Measurements from ENCODE around the gene PLD3.
"Not testable (repeated sequence)": the region's sequence is repeated elsewhere in the genome, so short reads cannot be mapped to it uniquely, and the experiment has no call there.

The PLD3 gene

DNA sequence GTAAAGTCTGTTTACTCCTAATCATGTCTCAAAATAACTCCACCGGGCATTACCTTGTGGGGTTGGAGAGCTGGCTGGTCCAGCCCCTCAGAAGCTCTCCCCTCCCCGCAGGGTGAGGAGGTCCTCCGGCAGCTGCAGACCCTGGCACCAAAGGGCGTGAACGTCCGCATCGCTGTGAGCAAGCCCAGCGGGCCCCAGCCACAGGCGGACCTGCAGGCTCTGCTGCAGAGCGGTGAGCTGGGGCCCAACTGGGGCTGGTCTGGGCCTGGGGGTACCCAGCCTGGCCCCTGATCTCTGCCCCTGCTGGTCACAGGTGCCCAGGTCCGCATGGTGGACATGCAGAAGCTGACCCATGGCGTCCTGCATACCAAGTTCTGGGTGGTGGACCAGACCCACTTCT lies 21.3 kb downstream of the PLD3 start:
- Histone ChIP-seq H2BK12ac (ENCODE audit: low read length) (no peak overlapping the region), H3K4me2 (ENCODE audit: low read length) (no peak overlapping the region), H3K4me1 (ENCODE audit: control insufficient read depth in 1 of 2, insufficient read depth in 2 of 2, low read length in 2 of 2) (peaks cover 6 to 14% of the 10 kb centered on the region in 2 experiments), H3K9me3 (ENCODE audit: insufficient read depth, low read depth, low read length) (no peaks in the 10 kb centered on the region), H3K4ac (ENCODE audit: low read depth, low read length) (no peak overlapping the region), H2AFZ (ENCODE audit: insufficient read depth, low read length, poor library complexity) (no peak overlapping the region), H4K8ac (ENCODE audit: low read depth, low read length) (no peak overlapping the region), H2BK5ac (ENCODE audit: low read depth, low read length, poor library complexity) (no peak overlapping the region), H4K12ac (ENCODE audit: low read depth, low read length) (no peak overlapping the region), H3K79me2 (ENCODE audit: control insufficient read depth, insufficient read depth, low read length, poor library complexity) (peaks cover 13% of the 10 kb centered on the region), H2AK5ac (ENCODE audit: low read length) (no peak overlapping the region), H3K14ac (ENCODE audit: low read length) (no peak overlapping the region), H3K18ac (ENCODE audit: low read length) (no peak overlapping the region), H4K91ac (ENCODE audit: low read depth, low read length) (no peak overlapping the region), H2BK120ac (ENCODE audit: insufficient read depth, low read length, poor library complexity) (no peak overlapping the region), H3K27ac (ENCODE audit: low read depth, low read length) (no peak overlapping the region), H3K4me3 (ENCODE audit: low read depth, low read length) (no peak overlapping the region), H3K79me1 (ENCODE audit: low read length) (peaks cover 15% of the 10 kb centered on the region), H3K27me3 (ENCODE audit: insufficient read depth, low read length) (no peaks in the 10 kb centered on the region), H3K23ac (ENCODE audit: low read length) (no peak overlapping the region), H3K36me3 (ENCODE audit: control insufficient read depth in 1 of 2, insufficient read depth in 2 of 2, low read length in 2 of 2) (peaks cover 66 to 69% of the 10 kb centered on the region in 2 experiments), H3K9ac (ENCODE audit: low read length) (no peak overlapping the region)
- DNase-seq, result no peak
- no CpG with 5 or more reads among the region's 12 CpGs for WGBS (ENCODE audit: extremely low coverage, insufficient coverage, insufficient read length)

DNA sequence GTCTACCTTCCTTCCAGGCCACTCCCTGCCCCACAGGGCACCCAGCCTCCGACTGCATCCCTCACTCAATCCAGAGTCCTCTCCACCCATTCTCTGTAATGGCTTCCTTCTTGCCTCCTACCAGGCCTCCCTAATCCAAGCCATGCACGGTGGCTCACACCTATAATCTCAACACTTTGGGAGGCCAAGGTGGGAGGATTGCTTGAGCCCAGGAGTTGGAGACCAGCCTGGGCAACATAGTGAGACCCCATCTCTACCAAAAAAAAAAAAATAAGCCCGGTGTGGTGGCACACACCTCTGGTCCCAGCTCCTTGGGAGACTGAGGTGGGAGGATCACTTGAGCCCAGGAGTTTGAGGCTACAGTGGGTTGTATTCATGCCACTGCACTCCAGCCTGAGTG lies 21.8 kb downstream of the PLD3 start:
- not testable (repeated sequence) for H2AK5ac ChIP-seq (ENCODE audit: low read length); H2BK120ac ChIP-seq (ENCODE audit: insufficient read depth, low read length, poor library complexity); H3K27ac ChIP-seq (ENCODE audit: low read depth, low read length); H4K12ac ChIP-seq (ENCODE audit: low read depth, low read length); H3K27me3 ChIP-seq (ENCODE audit: insufficient read depth, low read length); H3K23ac ChIP-seq (ENCODE audit: low read length); H3K9me3 ChIP-seq (ENCODE audit: insufficient read depth, low read depth, low read length); H4K8ac ChIP-seq (ENCODE audit: low read depth, low read length); H3K18ac ChIP-seq (ENCODE audit: low read length); DNase-seq; H3K9ac ChIP-seq (ENCODE audit: low read length); H2AFZ ChIP-seq (ENCODE audit: insufficient read depth, low read length, poor library complexity); H4K91ac ChIP-seq (ENCODE audit: low read depth, low read length); H2BK12ac ChIP-seq (ENCODE audit: low read length); H3K4me3 ChIP-seq (ENCODE audit: low read depth, low read length); H3K4me2 ChIP-seq (ENCODE audit: low read length); H3K4ac ChIP-seq (ENCODE audit: low read depth, low read length); H2BK5ac ChIP-seq (ENCODE audit: low read depth, low read length, poor library complexity); H3K14ac ChIP-seq (ENCODE audit: low read length)
- Histone ChIP-seq H3K4me1 (ENCODE audit: control insufficient read depth in 1 of 2, insufficient read depth in 2 of 2, low read length in 2 of 2) (peaks cover 6 to 14% of the 10 kb centered on the region in 2 experiments), H3K79me2 (ENCODE audit: control insufficient read depth, insufficient read depth, low read length, poor library complexity) (peaks cover 12% of the 10 kb centered on the region), H3K36me3 (ENCODE audit: control insufficient read depth in 1 of 2, insufficient read depth in 2 of 2, low read length in 2 of 2) (peaks cover 68 to 72% of the 10 kb centered on the region in 2 experiments), H3K79me1 (ENCODE audit: low read length) (peaks cover 15% of the 10 kb centered on the region)
- whole genome bisulfite sequencing (ENCODE audit: extremely low coverage, insufficient coverage, insufficient read length), result no CpG with 5 or more reads among the region's 3 CpGs

DNA sequence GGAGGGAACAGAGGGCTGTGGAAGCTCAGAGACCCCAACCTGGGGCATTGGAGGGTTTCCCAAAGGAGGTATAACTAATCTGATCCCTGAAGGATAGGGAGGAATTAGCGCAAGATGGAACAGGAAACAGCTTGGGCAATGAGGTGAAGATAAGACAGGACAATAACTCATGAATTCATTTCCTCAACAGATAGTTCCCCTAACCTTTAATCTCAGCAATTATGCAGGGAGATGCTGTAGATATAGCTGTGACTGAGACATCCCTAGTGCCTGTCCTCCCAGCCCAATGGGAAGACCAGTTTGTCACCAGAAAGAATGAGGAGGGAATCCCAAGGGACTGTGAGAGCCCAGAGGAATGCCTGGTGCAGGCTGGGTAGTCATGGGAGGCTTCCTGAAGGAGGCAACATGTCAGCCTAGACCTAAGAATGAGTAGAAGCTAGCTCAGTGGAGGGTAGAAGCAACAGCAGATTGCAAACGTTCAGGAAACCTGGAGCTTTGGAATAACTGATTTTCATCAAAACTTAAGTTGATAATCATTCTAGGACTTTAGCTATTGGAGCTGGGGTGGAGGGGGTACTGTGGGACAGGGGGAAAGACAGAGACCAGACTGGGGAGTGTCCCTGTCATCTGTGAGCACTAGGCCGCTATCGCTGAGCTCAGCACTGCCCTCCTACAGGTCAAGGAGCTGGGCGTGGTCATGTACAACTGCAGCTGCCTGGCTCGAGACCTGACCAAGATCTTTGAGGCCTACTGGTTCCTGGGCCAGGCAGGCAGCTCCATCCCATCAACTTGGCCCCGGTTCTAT lies 22.7 kb downstream of the PLD3 start:
- H3K23ac ChIP-seq (ENCODE audit: low read length), result no peak overlapping the region
- H3K4me1 ChIP-seq (ENCODE audit: control insufficient read depth in 1 of 2, insufficient read depth in 2 of 2, low read length in 2 of 2), result peaks cover 6 to 13% of the 10 kb centered on the region in 2 experiments
- H2BK12ac ChIP-seq (ENCODE audit: low read length), result no peak overlapping the region
- no CpG with 5 or more reads among the region's 7 CpGs for WGBS (ENCODE audit: extremely low coverage, insufficient coverage, insufficient read length)
- peaks cover 75 to 76% of the 10 kb centered on the region in 2 experiments for H3K36me3 ChIP-seq (ENCODE audit: control insufficient read depth in 1 of 2, insufficient read depth in 2 of 2, low read length in 2 of 2)
- no peaks in the 10 kb centered on the region for H3K27me3 ChIP-seq (ENCODE audit: insufficient read depth, low read length)
- no peak overlapping the region for H4K8ac ChIP-seq (ENCODE audit: low read depth, low read length)
- H2BK5ac ChIP-seq (ENCODE audit: low read depth, low read length, poor library complexity), result no peak overlapping the region
- peaks cover 8% of the 10 kb centered on the region for H3K79me2 ChIP-seq (ENCODE audit: control insufficient read depth, insufficient read depth, low read length, poor library complexity)
- no peak overlapping the region for H3K4ac ChIP-seq (ENCODE audit: low read depth, low read length)
- H3K9ac ChIP-seq (ENCODE audit: low read length), result no peak overlapping the region
- H3K14ac ChIP-seq (ENCODE audit: low read length), result no peak overlapping the region
- no peak for DNase-seq
- no peaks in the 10 kb centered on the region for H3K9me3 ChIP-seq (ENCODE audit: insufficient read depth, low read depth, low read length)
- H3K4me2 ChIP-seq (ENCODE audit: low read length), result no peak overlapping the region
- no peak overlapping the region for H4K12ac ChIP-seq (ENCODE audit: low read depth, low read length)
- H2AFZ ChIP-seq (ENCODE audit: insufficient read depth, low read length, poor library complexity), result no peak overlapping the region
- no peak overlapping the region for H4K91ac ChIP-seq (ENCODE audit: low read depth, low read length)
- no peak overlapping the region for H2AK5ac ChIP-seq (ENCODE audit: low read length)
- H3K18ac ChIP-seq (ENCODE audit: low read length), result no peak overlapping the region
- H2BK120ac ChIP-seq (ENCODE audit: insufficient read depth, low read length, poor library complexity), result no peak overlapping the region
- H3K79me1 ChIP-seq (ENCODE audit: low read length), result peaks cover 9% of the 10 kb centered on the region
- no peak overlapping the region for H3K4me3 ChIP-seq (ENCODE audit: low read depth, low read length)
- no peak overlapping the region for H3K27ac ChIP-seq (ENCODE audit: low read depth, low read length)

DNA sequence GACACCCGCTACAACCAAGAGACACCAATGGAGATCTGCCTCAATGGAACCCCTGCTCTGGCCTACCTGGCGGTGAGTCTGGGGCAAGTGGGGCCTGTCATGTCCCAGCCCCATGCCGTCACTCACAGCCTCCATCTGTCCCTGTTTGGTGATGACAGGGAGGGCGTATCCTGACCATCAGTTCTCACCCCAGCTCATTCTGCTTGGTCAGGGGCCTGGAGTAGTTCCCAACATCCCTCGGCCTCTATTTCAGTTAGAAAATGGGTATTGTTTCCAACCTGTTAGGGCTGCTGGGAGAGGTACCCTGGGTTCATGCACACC lies 23.3 kb downstream of the PLD3 start:
- Histone ChIP-seq H2BK12ac (ENCODE audit: low read length) (no peak overlapping the region), H2BK120ac (ENCODE audit: insufficient read depth, low read length, poor library complexity) (no peak overlapping the region), H3K4me1 (ENCODE audit: control insufficient read depth in 1 of 2, insufficient read depth in 2 of 2, low read length in 2 of 2) (peaks cover 3 to 9% of the 10 kb centered on the region in 2 experiments), H3K27ac (ENCODE audit: low read depth, low read length) (no peak overlapping the region), H3K14ac (ENCODE audit: low read length) (no peak overlapping the region), H2AFZ (ENCODE audit: insufficient read depth, low read length, poor library complexity) (no peak overlapping the region), H3K4me3 (ENCODE audit: low read depth, low read length) (no peak overlapping the region), H2AK5ac (ENCODE audit: low read length) (no peak overlapping the region), H4K8ac (ENCODE audit: low read depth, low read length) (no peak overlapping the region), H4K12ac (ENCODE audit: low read depth, low read length) (no peak overlapping the region), H3K27me3 (ENCODE audit: insufficient read depth, low read length) (no peaks in the 10 kb centered on the region), H3K23ac (ENCODE audit: low read length) (no peak overlapping the region), H2BK5ac (ENCODE audit: low read depth, low read length, poor library complexity) (no peak overlapping the region), H4K91ac (ENCODE audit: low read depth, low read length) (no peak overlapping the region), H3K4me2 (ENCODE audit: low read length) (no peak overlapping the region), H3K9ac (ENCODE audit: low read length) (no peak overlapping the region), H3K9me3 (ENCODE audit: insufficient read depth, low read depth, low read length) (no peaks in the 10 kb centered on the region), H3K4ac (ENCODE audit: low read depth, low read length) (no peak overlapping the region), H3K79me1 (ENCODE audit: low read length) (peaks cover 3% of the 10 kb centered on the region), H3K79me2 (ENCODE audit: control insufficient read depth, insufficient read depth, low read length, poor library complexity) (peaks cover 4% of the 10 kb centered on the region), H3K36me3 (ENCODE audit: control insufficient read depth in 1 of 2, insufficient read depth in 2 of 2, low read length in 2 of 2) (peaks cover 80 to 82% of the 10 kb centered on the region in 2 experiments), H3K18ac (ENCODE audit: low read length) (no peak overlapping the region)
- no peak for DNase-seq
- WGBS (ENCODE audit: extremely low coverage, insufficient coverage, insufficient read length), result no CpG with 5 or more reads among the region's 5 CpGs

All from trophoblast cell (in vitro differentiated cells and primary cell).